Measurements from ENCODE around the gene IFI27L1. TPM values are rescaled to one million over a fixed set of nuclear protein-coding genes. Genes with fewer than 3 reads are reported as not detected.

The IFI27L1 gene
- total and polyA plus RNA-seq, 2 donors (not counting 3 experiments of a cell fraction or from before 2014, with no cell fraction given), result 31.1 to 38.1 TPM

DNA sequence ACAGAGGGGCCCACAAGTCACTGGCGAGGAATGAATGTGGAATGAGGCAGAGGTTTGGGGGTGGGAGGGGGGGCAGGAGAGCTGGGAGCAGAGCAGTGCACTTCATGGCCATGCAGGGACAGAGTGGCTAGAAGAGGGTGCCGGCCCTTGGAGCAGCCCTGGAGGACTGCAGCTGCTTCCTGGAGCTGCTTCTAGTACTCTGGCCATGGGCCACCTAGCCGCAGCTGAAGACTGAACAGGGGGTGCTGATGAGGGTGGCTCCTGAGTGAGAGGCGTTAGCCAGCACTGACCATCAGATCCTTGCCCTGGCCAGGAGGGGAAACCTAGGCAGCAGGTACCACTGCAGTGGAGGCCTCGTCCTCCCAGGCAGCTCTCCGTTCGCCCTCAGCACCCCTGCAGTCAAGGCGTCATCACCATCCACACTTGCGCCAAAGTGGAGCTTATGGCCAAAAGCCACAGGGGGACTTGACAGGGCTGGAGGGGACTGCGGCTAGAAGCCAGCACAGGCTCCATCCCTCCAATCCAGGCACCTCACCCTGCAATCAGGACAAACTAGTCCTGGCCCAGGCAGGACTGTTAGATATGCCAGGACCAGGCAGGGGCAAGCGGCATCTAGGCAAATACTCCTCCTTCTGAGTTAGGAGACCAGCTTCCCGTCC, 38.5 kb upstream of the IFI27L1 start:
- TF ChIP-seq POLR2AphosphoS5 (IDR thresholded peaks at IDR 0.05; ENCODE audit: insufficient read depth, low read depth, low read length), result no peak
- TF ChIP-seq, protein P1, sequence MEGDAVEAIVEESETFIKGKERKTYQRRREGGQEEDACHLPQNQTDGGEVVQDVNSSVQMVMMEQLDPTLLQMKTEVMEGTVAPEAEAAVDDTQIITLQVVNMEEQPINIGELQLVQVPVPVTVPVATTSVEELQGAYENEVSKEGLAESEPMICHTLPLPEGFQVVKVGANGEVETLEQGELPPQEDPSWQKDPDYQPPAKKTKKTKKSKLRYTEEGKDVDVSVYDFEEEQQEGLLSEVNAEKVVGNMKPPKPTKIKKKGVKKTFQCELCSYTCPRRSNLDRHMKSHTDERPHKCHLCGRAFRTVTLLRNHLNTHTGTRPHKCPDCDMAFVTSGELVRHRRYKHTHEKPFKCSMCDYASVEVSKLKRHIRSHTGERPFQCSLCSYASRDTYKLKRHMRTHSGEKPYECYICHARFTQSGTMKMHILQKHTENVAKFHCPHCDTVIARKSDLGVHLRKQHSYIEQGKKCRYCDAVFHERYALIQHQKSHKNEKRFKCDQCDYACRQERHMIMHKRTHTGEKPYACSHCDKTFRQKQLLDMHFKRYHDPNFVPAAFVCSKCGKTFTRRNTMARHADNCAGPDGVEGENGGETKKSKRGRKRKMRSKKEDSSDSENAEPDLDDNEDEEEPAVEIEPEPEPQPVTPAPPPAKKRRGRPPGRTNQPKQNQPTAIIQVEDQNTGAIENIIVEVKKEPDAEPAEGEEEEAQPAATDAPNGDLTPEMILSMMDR (IDR thresholded peaks at IDR 0.05; ENCODE audit: extremely low read depth in 1 of 2, insufficient read depth in 1 of 2, low read depth in 1 of 2, low read length in 2 of 2), result no peak
- no peak for TF ChIP-seq POLR2A (IDR thresholded peaks at IDR 0.05; ENCODE audit: low read depth, low read length)
- no peak for TF ChIP-seq FOS (IDR thresholded peaks at IDR 0.05; ENCODE audit: borderline replicate concordance, insufficient read depth, low read length)
- TF ChIP-seq JUN (IDR thresholded peaks at IDR 0.05; ENCODE audit: borderline replicate concordance, insufficient read depth, insufficient read length, low read depth), result no peak
- no peak for TF ChIP-seq GATA2 (IDR thresholded peaks at IDR 0.05; ENCODE audit: insufficient read depth, insufficient read length, low read depth, low read length)
- TF ChIP-seq MYC (IDR thresholded peaks at IDR 0.05; ENCODE audit: low read depth, low read length), result no peak
- TF ChIP-seq, protein P2, sequence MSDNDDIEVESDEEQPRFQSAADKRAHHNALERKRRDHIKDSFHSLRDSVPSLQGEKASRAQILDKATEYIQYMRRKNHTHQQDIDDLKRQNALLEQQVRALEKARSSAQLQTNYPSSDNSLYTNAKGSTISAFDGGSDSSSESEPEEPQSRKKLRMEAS (IDR thresholded peaks at IDR 0.05; ENCODE audit: insufficient read depth, insufficient read length), result no peak
- no peak for TF ChIP-seq EZH2 (IDR thresholded peaks at IDR 0.05; ENCODE audit: borderline replicate concordance, low read depth, low read length, severe bottlenecking)
- no peak overlapping the region for H3K4me3 ChIP-seq (replicated peaks in 1 of 3; ENCODE audit: insufficient read depth in 1 of 3, low read depth in 1 of 3, low read length in 3 of 3)
- ChIA-PET POLR2A (no interaction called here), CTCF (interaction anchor here (1.2 to 2.1 kb wide), 3 partner anchors 10 to 94 kb away, joined by 6 to 11 read pairs (median 9); no protein-coding TSS in a partner anchor)
- no peaks in the 10 kb centered on the region for H3K9me1 ChIP-seq (replicated peaks; ENCODE audit: control insufficient read depth, extremely low read depth, insufficient read depth, low read length)
- H3K4me1 ChIP-seq (ENCODE audit: control insufficient read depth, extremely low read depth, insufficient read depth, low read length), result no peaks in the 10 kb centered on the region
- H3K9me3 ChIP-seq (replicated peaks; ENCODE audit: control insufficient read depth, insufficient read depth, low read length), result no peaks in the 10 kb centered on the region
- H3K27me3 ChIP-seq (ENCODE audit: control insufficient read depth in 2 of 2, insufficient read depth in 2 of 2, low read length in 2 of 2), result no peaks in the 10 kb centered on the region
- peaks cover 2 to 4% of the 10 kb centered on the region in 2 experiments for H3K36me3 ChIP-seq (ENCODE audit: control insufficient read depth in 2 of 2, extremely low read depth in 1 of 2, insufficient read depth in 2 of 2, low read length in 2 of 2)
- no TSS peak for BruUV-seq (replicated peaks)
- no peak overlapping the region for H3K4me2 ChIP-seq (ENCODE audit: insufficient read depth, low read length)
- no peak for DNase-seq (ENCODE audit: low read depth, low spot score)
- no peaks in the 10 kb centered on the region for H4K20me1 ChIP-seq (replicated peaks; ENCODE audit: control insufficient read depth, extremely low read depth, insufficient read depth, low read length)
- dilution Hi-C loops (cut with MboI; ENCODE audit: extremely low pct_ligation_motif_present, low sequenced_read_pairs), result no loop called here
- H3K27ac ChIP-seq (ENCODE audit: insufficient read depth, low read depth, low read length), result no peak overlapping the region
- no peaks in the 10 kb centered on the region for H3K79me2 ChIP-seq (ENCODE audit: control insufficient read depth, insufficient read depth, low read length)
- intact Hi-C loops (cut with micrococcal nuclease), result no loop called here
- FAIRE-seq, result no peak
- H2AFZ ChIP-seq (ENCODE audit: low read depth, low read length), result no peak overlapping the region
- no peak overlapping the region for H3K9ac ChIP-seq (replicated peaks; ENCODE audit: extremely low read depth, insufficient read depth, low read length)

Data from endothelial cell of umbilical vein (primary cell).